LNCaP clone FGC (cell line): ENCODE data around the gene GALNT12.

Experiments used
- DNase-seq: peaks from one replicate; pipeline ENCODE4 v3.0.0-alpha.2; 2011; ENCODE audit warnings: low read depth
- H3K4me3 ChIP-seq: 2 replicates; pipeline ENCODE4 v1.5.1; 2011; ENCODE audit warnings: mild to moderate bottlenecking, low read depth, low read length, control low read depth
- TF ChIP-seq, protein P1 (sequence below): IDR thresholded peaks from 2 replicates; pipeline ENCODE4 v1.5.1; 2012; ENCODE audit warnings: mild to moderate bottlenecking; ENCODE audit not compliant: control insufficient read depth, insufficient read depth; ENCODE audit errors: extremely low read depth

The GALNT12 gene

DNA sequence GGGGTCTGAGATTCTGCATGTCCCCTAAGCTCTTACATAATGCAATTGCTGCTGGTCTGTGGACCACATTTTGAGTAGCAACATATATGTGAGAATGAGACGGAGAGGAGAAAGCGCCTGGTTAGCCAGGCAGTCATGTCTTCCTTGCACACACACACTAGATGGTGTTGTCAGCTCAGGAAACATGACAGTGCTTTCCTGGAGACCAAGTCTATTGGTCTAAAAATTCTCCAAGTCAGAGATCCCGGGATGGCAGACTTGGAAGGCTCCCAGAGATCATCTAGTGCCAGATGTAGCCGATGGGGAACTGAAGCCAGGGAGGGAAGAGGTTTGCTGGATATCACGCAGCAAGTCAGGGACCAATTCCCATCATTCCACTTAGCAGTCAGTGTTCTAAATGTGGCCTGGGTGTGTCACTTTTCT is 53.4 kb downstream of the GALNT12 start:
- no peak overlapping the region for H3K4me3 ChIP-seq
- TF ChIP-seq, protein P1, sequence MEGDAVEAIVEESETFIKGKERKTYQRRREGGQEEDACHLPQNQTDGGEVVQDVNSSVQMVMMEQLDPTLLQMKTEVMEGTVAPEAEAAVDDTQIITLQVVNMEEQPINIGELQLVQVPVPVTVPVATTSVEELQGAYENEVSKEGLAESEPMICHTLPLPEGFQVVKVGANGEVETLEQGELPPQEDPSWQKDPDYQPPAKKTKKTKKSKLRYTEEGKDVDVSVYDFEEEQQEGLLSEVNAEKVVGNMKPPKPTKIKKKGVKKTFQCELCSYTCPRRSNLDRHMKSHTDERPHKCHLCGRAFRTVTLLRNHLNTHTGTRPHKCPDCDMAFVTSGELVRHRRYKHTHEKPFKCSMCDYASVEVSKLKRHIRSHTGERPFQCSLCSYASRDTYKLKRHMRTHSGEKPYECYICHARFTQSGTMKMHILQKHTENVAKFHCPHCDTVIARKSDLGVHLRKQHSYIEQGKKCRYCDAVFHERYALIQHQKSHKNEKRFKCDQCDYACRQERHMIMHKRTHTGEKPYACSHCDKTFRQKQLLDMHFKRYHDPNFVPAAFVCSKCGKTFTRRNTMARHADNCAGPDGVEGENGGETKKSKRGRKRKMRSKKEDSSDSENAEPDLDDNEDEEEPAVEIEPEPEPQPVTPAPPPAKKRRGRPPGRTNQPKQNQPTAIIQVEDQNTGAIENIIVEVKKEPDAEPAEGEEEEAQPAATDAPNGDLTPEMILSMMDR: peak; percentile 55
- peak; percentile 39 for DNase-seq

DNA sequence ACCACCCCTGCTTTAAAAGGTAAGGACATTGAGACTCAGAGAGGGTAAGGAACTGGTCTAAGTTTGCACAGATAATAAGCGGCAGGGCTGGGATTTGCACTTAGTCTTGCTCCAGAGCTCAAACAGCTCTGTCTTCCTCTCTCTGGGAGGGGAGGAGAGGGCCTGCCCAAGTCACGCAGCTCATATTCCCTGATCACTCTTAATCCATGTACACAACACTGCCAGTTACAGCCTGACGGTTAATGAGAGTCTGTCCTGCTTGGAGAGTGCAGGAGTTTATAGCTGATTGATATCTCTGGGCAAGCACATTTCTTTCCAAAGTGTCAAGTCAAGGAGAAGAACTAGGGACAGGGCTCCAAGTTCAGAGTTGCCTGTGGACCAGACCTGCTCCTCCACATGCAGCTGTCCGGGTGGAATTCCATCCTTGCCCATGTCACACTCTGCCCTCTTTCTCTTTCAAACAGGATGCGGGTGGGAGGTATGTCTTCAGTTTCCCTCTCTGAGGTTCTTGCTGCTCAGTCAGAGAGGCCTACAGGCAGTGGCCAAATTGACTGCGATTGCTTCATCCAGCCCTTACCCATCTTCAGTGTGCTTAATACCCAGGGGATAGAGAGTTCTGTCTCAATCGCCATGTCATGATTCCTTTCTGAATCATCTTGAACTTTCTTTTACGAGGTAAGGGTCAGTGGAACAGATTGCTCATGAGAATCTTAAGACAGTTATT is 54.5 kb downstream of the GALNT12 start:
- TF ChIP-seq, protein P1: no peak
- no peak overlapping the region for H3K4me3 ChIP-seq
- DNase-seq: peak; percentile 72

DNA sequence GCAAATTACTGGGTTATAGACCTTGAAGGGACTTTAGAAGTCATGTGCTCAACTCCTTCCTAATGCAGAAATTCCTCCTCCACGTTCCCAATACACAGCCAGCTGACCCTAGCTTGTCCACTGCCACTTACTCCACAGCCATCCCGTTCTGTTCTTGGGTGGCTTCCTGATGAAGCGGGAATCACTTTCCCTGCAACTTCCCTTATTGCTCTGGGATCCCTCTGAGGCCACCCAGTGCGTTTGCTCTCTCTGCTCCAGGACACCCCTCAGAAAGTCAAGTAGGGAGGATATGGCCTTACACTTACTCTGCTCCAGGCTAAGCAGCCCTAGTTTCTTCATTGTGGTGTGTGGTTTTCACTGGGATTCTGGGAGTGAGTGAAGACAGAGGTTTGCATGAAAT is 55.5 kb downstream of the GALNT12 start:
- DNase-seq: no peak
- no peak overlapping the region for H3K4me3 ChIP-seq
- TF ChIP-seq, protein P1: no peak

DNA sequence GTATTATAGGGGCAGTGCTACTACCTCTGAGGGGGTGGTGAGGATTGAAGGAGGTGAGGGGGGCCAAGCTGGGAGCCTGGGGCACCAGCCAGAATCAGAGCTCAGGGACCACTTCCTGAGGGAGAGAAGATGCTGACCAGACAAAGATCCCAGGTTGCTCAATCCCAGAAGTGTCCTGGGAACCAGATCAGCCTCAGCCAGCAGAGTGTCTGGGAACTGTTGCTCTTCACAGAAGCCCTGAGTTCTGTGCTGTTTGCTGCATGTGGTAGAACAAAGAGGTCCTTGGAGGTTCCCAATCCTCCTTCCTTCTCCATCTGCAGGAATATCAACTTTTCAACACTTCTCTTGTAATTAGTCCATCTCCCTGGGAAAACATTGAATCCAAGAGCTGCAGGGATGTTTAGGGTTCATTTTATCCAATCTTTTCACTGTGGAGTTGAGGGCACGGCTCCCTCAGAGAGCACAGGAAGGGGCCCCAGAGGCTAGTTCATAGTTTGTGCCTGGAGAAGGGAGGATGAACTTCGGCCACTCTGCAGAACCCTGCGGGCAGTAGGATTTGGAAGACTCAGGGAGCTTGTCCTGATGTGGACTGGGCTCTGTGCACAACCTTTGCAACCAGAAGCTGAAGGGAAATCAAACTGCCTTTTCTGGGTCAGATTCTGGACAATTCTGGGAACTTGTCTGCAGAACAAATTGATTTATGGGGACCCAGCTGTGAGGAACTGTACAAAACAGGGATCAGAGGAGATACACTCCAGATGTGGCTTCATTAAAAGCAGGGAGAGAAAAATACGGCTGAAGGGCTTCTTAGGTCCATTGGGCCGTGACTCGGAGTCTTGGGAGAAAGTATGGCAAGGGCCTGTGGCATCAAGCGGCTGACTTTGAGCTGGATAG is 57.1 kb downstream of the GALNT12 start:
- TF ChIP-seq, protein P1: no peak
- no peak for DNase-seq
- no peak overlapping the region for H3K4me3 ChIP-seq

DNA sequence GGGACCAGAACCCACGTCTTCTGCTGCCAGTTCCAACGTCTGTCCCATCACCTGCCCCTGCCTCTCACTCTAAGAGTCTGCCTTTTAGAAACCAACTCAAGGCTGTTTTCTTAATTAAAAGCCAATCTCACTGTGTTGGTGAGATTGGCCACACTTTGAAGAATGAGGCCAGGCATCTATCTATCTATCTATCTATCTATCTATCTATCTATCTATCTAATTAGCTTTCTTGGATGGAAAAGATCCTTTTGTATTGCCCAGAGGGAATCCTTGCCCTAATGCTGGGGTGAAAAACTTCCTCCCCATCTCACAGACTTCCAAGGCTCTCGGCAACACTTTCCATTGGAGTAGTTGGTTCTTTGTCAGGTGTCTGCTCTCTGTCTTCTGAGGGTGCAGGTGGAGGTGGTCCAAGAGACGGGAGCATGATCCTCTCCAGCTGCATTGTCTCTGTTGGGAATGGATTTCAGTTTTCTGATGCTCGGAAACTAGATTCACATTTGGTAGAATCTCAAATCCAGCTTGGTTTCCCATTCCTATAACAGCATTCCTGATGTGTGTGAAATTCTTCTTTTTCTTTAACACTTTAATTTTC is 57.9 kb downstream of the GALNT12 start:
- no peak for DNase-seq
- H3K4me3 ChIP-seq: no peak overlapping the region
- TF ChIP-seq, protein P1: no peak

DNA sequence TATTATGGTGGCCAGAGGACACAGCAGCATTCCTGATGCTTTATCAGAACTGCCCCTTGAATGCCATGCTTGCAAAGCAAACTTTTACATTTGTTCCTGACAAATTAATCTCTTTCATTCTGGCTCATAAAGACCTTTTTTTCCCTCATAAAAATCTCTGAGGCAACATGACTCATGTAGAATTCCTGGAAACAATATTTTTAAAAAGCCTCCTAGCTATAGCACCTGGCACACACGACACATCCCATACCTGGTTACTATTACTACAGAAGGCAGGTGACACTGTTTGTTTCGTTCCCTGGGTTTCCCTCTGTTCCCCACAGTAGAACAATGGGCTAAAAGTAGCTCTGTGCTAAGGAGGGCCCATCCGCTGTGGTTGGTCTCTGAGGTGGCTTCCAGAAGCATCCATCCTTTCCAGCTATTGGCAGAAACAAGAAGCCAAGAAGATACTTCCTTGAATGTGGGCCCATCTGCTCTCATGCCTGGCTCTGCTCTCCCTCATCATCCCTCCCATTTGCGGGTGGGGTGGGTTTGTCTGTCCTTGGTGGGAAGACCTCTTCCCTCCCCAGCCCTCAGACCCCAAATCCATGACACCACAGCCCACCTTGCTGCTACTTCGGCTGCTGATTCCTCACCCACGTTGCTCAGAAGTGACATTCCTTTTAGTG is 59.1 kb downstream of the GALNT12 start:
- no peak overlapping the region for H3K4me3 ChIP-seq
- no peak for DNase-seq
- TF ChIP-seq, protein P1: no peak
